Panc1 (cell line): ENCODE data around the gene DDA1.
A peak's percentile ranks its signal among the peaks of the same experiment; 100 is the strongest.

Experiments
- POLR2AphosphoS5 ChIP-seq: IDR thresholded peaks from 2 replicates; pipeline ENCODE4 v1.6.1; 2012; ENCODE audit warnings: mild to moderate bottlenecking, low read depth, low read length, moderate library complexity
- SIN3A ChIP-seq: IDR thresholded peaks from 2 replicates; pipeline ENCODE4 v1.6.1; 2012; ENCODE audit warnings: low read depth, mild to moderate bottlenecking, low read length, moderate library complexity, borderline replicate concordance; ENCODE audit not compliant: insufficient read depth
- TCF7L2 ChIP-seq: IDR thresholded peaks from 2 replicates; pipeline ENCODE4 v1.6.1; 2011; ENCODE audit warnings: mild to moderate bottlenecking, low read depth, low read length, inconsistent platforms
- TF ChIP-seq, protein P1 (sequence below): fragments of 450-650 bp; IDR thresholded peaks from 2 replicates; pipeline ENCODE4 v1.5.1; 2017; ENCODE audit warnings: mild to moderate bottlenecking
- TF ChIP-seq, protein P2 (sequence below), 2 experiments: IDR thresholded peaks; 2 replicates each; pipeline ENCODE4 v1.6.1; 2011 to 2012; ENCODE audit warnings: low read depth in 2 of 2, control low read depth in 1 of 2, low read length in 1 of 2, mild to moderate bottlenecking in 1 of 2, moderate library complexity in 1 of 2; ENCODE audit not compliant: insufficient read depth in 1 of 2

DNA sequence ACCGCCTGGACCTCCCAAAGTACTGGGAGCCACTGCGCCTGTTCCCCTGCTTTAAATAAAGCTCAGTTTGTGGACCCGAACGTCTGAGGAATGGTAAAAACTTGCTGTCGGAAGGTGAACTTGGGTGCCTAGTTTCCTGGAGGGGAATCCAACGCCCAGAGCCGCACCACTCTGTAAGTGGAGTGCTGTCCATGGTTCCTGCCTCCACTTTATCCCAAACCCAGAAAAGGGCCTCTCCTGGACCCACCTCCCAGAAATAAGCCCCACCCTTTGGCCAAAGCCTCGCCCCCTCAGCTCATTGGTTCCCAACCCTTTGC lies 23.0 kb downstream of the DDA1 start:
- TF ChIP-seq, protein P1, sequence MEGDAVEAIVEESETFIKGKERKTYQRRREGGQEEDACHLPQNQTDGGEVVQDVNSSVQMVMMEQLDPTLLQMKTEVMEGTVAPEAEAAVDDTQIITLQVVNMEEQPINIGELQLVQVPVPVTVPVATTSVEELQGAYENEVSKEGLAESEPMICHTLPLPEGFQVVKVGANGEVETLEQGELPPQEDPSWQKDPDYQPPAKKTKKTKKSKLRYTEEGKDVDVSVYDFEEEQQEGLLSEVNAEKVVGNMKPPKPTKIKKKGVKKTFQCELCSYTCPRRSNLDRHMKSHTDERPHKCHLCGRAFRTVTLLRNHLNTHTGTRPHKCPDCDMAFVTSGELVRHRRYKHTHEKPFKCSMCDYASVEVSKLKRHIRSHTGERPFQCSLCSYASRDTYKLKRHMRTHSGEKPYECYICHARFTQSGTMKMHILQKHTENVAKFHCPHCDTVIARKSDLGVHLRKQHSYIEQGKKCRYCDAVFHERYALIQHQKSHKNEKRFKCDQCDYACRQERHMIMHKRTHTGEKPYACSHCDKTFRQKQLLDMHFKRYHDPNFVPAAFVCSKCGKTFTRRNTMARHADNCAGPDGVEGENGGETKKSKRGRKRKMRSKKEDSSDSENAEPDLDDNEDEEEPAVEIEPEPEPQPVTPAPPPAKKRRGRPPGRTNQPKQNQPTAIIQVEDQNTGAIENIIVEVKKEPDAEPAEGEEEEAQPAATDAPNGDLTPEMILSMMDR, result no peak
- TF ChIP-seq, protein P2, sequence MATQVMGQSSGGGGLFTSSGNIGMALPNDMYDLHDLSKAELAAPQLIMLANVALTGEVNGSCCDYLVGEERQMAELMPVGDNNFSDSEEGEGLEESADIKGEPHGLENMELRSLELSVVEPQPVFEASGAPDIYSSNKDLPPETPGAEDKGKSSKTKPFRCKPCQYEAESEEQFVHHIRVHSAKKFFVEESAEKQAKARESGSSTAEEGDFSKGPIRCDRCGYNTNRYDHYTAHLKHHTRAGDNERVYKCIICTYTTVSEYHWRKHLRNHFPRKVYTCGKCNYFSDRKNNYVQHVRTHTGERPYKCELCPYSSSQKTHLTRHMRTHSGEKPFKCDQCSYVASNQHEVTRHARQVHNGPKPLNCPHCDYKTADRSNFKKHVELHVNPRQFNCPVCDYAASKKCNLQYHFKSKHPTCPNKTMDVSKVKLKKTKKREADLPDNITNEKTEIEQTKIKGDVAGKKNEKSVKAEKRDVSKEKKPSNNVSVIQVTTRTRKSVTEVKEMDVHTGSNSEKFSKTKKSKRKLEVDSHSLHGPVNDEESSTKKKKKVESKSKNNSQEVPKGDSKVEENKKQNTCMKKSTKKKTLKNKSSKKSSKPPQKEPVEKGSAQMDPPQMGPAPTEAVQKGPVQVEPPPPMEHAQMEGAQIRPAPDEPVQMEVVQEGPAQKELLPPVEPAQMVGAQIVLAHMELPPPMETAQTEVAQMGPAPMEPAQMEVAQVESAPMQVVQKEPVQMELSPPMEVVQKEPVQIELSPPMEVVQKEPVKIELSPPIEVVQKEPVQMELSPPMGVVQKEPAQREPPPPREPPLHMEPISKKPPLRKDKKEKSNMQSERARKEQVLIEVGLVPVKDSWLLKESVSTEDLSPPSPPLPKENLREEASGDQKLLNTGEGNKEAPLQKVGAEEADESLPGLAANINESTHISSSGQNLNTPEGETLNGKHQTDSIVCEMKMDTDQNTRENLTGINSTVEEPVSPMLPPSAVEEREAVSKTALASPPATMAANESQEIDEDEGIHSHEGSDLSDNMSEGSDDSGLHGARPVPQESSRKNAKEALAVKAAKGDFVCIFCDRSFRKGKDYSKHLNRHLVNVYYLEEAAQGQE (IDR thresholded peaks at IDR 0.05; ENCODE audit: insufficient read depth in 1 of 2, low read depth in 2 of 2, low read length in 1 of 2), result peak; percentile 59 to 61; a peak in 1 of 4 replicates
- TF ChIP-seq POLR2AphosphoS5 (no peak), TCF7L2 (no peak), SIN3A (no peak)
